Right lobe of liver (tissue), 6 donors: ENCODE results near the gene LOXL1. TPM values are rescaled to one million over a fixed set of nuclear protein-coding genes. Genes with fewer than 3 reads are reported as not detected.
A peak's percentile ranks its signal among the peaks of the same experiment; 100 is the strongest.

Experiments used
- ATAC-seq, 4 donors: fragments of 200-7000 bp; cut with Tn5 transposase; one replicate each; pipeline ENCODE4 v1.9.1; 2020; ENCODE audit warnings: mild to moderate bottlenecking in 4 of 4, moderate library complexity in 4 of 4
- DNase-seq, 3 donors: peaks; one replicate each; pipeline ENCODE4 v3.0.0-alpha.2; 2020
- H3K27ac ChIP-seq, 3 donors: fragments of 200-600 bp; one replicate each; pipeline ENCODE4 v1.8.0; 2022
- H3K27me3 ChIP-seq, 2 donors: fragments of 200-600 bp; one replicate each; pipeline ENCODE4 v1.8.0; 2022
- H3K36me3 ChIP-seq, 4 donors: fragments of 200-600 bp; sonication (generic) in 1 of 4; one replicate each; pipeline versions ENCODE4 v1.5.1 to v1.8.0; 2017 to 2022; ENCODE audit warnings: control low read depth in 1 of 4
- H3K4me1 ChIP-seq, 4 donors: fragments of 200-600 bp; sonication (generic) in 1 of 4; one replicate each; pipeline versions ENCODE4 v1.5.1 to v1.8.0; 2017 to 2022; ENCODE audit warnings: control low read depth in 1 of 4
- H3K4me3 ChIP-seq, 3 donors: fragments of 200-600 bp; one replicate each; pipeline ENCODE4 v1.8.0; 2022
- H3K9me3 ChIP-seq, 4 donors: fragments of 200-600 bp; sonication (generic) in 1 of 4; one replicate each; pipeline versions ENCODE4 v1.5.1 to v1.8.0; 2017 to 2022; ENCODE audit warnings: control low read depth in 1 of 4
- CTCF ChIP-seq, 4 donors: fragments of 200-600 bp in 3 of 4; fragments of 450-650 bp in 1 of 4; IDR thresholded peaks; one replicate each; pipeline versions ENCODE4 v1.5.1 to v1.8.0; 2016 to 2022; ENCODE audit warnings: antibody characterized with exemption in 4 of 4, mild to moderate bottlenecking in 2 of 4
- POLR2A ChIP-seq: fragments of 450-650 bp; IDR thresholded peaks from one replicate; pipeline ENCODE4 v1.6.1; 2017; ENCODE audit warnings: antibody characterized with exemption, mild to moderate bottlenecking
- WGBS: methylation state at CpG from one replicate; pipeline ENCODE4 v1.1.6; 2018; ENCODE audit warnings: low coverage, low lambda C conversion rate; ENCODE audit not compliant: insufficient coverage; ENCODE audit errors: missing lambda C conversion rate; 5-methylcytosine and 5-hydroxymethylcytosine counted together
- intact Hi-C, 2 donors: fragments of 100-400 bp; cut with DNase I; formaldehyde crosslinking; loops; one replicate each; pipeline versions ENCODE4 v1.11.2 to v1.14.1; 2022
- total RNA-seq, 6 experiments: library from RNA; depleted of rRNA in 2 of 6; stranded (reverse); fragments of >200 nt in 2 of 6; fragmentation: NEBNext Ultra II Directional in 3 of 6; extraction: Animal tissue kit (Norgen Biotek cat#: 25700) in 3 of 6; gene quantifications; one replicate each; pipeline versions ENCODE4 v1.1.0 to v1.2.4, GENCODE V29; 2016 to 2023
- donor health status: DM: no; HTN: yes; CAD: no.
- donor health status: DM: no; HTN: no; CAD: no.
- donor health status: DM: no; HTN: no; CAD: no.
- donor health status: DM: no; HTN: yes; CAD: no.
- donor health status: DM: no; HTN: yes; CAD: no.

LOXL1 gene
- total RNA-seq, 6 experiments from 2014 or later: 0.29 to 2.3 (median 0.83) TPM

GRCh38 chr15:73914145-73914544 is 12.1 kb upstream of the LOXL1 start:
- H3K9me3 ChIP-seq: no peaks in the 10 kb centered on the region
- no peaks in the 10 kb centered on the region for H3K36me3 ChIP-seq
- ATAC-seq: peak in 3 of 4 donors; percentile 23 to 32 (median 29)
- no peak overlapping the region for H3K4me3 ChIP-seq
- H3K27me3 ChIP-seq: no peaks in the 10 kb centered on the region
- intact Hi-C loops: no loop called here
- no peak overlapping the region for H3K27ac ChIP-seq
- H3K4me1 ChIP-seq: no peaks in the 10 kb centered on the region
- WGBS: 43% methylated on average over 1 of the region's 3 CpGs
- DNase-seq: no peak
- no peak for TF ChIP-seq POLR2A
- TF ChIP-seq CTCF (IDR thresholded peaks at IDR 0.05): no peak

GRCh38 chr15:73915082-73915481 is 11.2 kb upstream of the LOXL1 start:
- no peaks in the 10 kb centered on the region for H3K4me1 ChIP-seq
- intact Hi-C loops: no loop called here

DNA sequence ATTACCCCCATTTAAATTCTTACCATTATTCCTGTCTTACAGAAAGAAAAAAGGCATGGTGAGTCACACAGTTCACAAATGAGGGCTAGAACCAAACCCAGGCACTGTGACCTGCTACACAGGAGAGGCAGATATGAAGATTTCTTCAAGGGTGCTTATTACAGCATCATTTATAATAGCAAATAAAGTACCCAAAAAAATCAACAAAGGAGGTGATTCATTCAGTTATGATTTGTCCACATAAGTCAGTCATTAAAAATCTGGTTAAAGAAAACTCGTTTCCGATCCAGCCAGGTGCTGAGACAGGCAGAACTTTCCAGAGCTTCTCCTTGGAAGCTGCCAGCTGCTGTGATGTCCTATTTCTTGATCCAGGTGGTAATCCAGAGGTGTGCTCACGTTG is 7.5 kb upstream of the LOXL1 start:
- intact Hi-C loops: no loop called here
- no peak for DNase-seq
- Histone ChIP-seq H3K27me3 (no peaks in the 10 kb centered on the region), H3K9me3 (no peaks in the 10 kb centered on the region), H3K4me1 (no peaks in the 10 kb centered on the region), H3K27ac (no peak overlapping the region), H3K4me3 (no peak overlapping the region), H3K36me3 (no peaks in the 10 kb centered on the region)
- TF ChIP-seq POLR2A (no peak), CTCF (IDR thresholded peaks at IDR 0.05) (no peak)
- no peak for ATAC-seq
- WGBS: 82% methylated on average over 3 of the region's 3 CpGs

More at GRCh38 chr15:73915082-73915481, 11.2 kb upstream of the LOXL1 start:
- no peak overlapping the region for H3K4me3 ChIP-seq
- no peaks in the 10 kb centered on the region for H3K27me3 ChIP-seq
- no peak overlapping the region for H3K27ac ChIP-seq
- WGBS: 52% methylated on average over 2 of the region's 2 CpGs
- no peaks in the 10 kb centered on the region for H3K36me3 ChIP-seq
- DNase-seq (no peak), ATAC-seq (no peak)
- no peak for TF ChIP-seq CTCF (IDR thresholded peaks at IDR 0.05)
- no peak for TF ChIP-seq POLR2A
- H3K9me3 ChIP-seq: no peaks in the 10 kb centered on the region

GRCh38 chr15:73919706-73920105 is 6.6 kb upstream of the LOXL1 start:
- Histone ChIP-seq H3K9me3 (no peaks in the 10 kb centered on the region), H3K27ac (no peak overlapping the region), H3K36me3 (no peaks in the 10 kb centered on the region), H3K4me1 (no peaks in the 10 kb centered on the region), H3K4me3 (no peak overlapping the region), H3K27me3 (no peaks in the 10 kb centered on the region)
- intact Hi-C loops: no loop called here
- DNase-seq: no peak
- no peak for ATAC-seq
- 77% methylated on average over 3 of the region's 6 CpGs for WGBS
- TF ChIP-seq CTCF (IDR thresholded peaks at IDR 0.05): no peak
